Fibroblast of lung (primary cell): ENCODE results near the gene FSTL4. TPM values are rescaled to one million over a fixed set of nuclear protein-coding genes. Genes with fewer than 3 reads are reported as not detected.
A peak's percentile ranks its signal among the peaks of the same experiment; 100 is the strongest.

ENCODE experiments used
- DNase-seq, 2 donors: peaks; one replicate each; pipeline versions ENCODE4 v3.0.0 to v3.0.0-alpha.2; 2010; ENCODE audit warnings: low read depth in 2 of 2
- H2AFZ ChIP-seq: 2 replicates; pipeline ENCODE4 v1.5.1; 2012; ENCODE audit warnings: low read length, control low read depth, inconsistent platforms
- H3K27ac ChIP-seq: 2 replicates; pipeline ENCODE4 v1.5.1; 2011; ENCODE audit warnings: low read length, control low read depth; ENCODE audit not compliant: insufficient read depth
- H3K27me3 ChIP-seq: 2 replicates; pipeline ENCODE4 v1.5.1; 2011; ENCODE audit warnings: mild to moderate bottlenecking, low read length; ENCODE audit not compliant: control insufficient read depth, insufficient read depth
- H3K36me3 ChIP-seq: 2 replicates; pipeline ENCODE4 v1.5.1; 2011; ENCODE audit warnings: low read length; ENCODE audit not compliant: control insufficient read depth, insufficient read depth
- H3K4me1 ChIP-seq: 2 replicates; pipeline ENCODE4 v1.5.1; 2011; ENCODE audit warnings: low read length; ENCODE audit not compliant: control insufficient read depth, insufficient read depth; ENCODE audit errors: extremely low read depth
- H3K4me2 ChIP-seq: 2 replicates; pipeline ENCODE4 v1.5.1; 2011; ENCODE audit warnings: low read length, control low read depth; ENCODE audit not compliant: insufficient read depth; ENCODE audit errors: extremely low read depth
- H3K4me3 ChIP-seq, 4 experiments: fragments of 200-600 bp in 1 of 4; sonication (generic) in 1 of 4; replicated peaks in 1 of 4; 2 replicates each; pipeline ENCODE4 v1.5.1; 2011 to 2016; ENCODE audit warnings: low read length in 4 of 4, low read depth in 3 of 4, mild to moderate bottlenecking in 3 of 4, control low read depth in 2 of 4, inconsistent platforms in 1 of 4, mixed read lengths in 1 of 4; ENCODE audit not compliant: insufficient read depth in 1 of 4; ENCODE audit errors: control extremely low read depth in 1 of 4
- H3K79me2 ChIP-seq: 2 replicates; pipeline ENCODE4 v1.5.1; 2012; ENCODE audit warnings: mild to moderate bottlenecking, low read length, inconsistent platforms; ENCODE audit not compliant: control insufficient read depth, insufficient read depth
- H3K9ac ChIP-seq: 2 replicates; pipeline ENCODE4 v1.5.1; 2011; ENCODE audit warnings: mild to moderate bottlenecking, low read length, control low read depth; ENCODE audit not compliant: insufficient read depth
- H3K9me3 ChIP-seq: 2 replicates; pipeline ENCODE4 v1.5.1; 2012; ENCODE audit warnings: low read depth, low read length; ENCODE audit not compliant: control insufficient read depth, insufficient read depth
- H4K20me1 ChIP-seq: 2 replicates; pipeline ENCODE4 v1.5.1; 2011; ENCODE audit warnings: low read length; ENCODE audit not compliant: control insufficient read depth, insufficient read depth; ENCODE audit errors: extremely low read depth
- EZH2 ChIP-seq: IDR thresholded peaks from 2 replicates; pipeline ENCODE4 v1.5.1; 2012; ENCODE audit warnings: low read length, control low read depth, mild to moderate bottlenecking; ENCODE audit errors: missing control alignments
- polyA plus RNA-seq, 2 donors: library from polyadenylated mRNA; depleted of rRNA in 1 of 2; stranded (reverse) in 1 of 2; unstranded in 1 of 2; fragments of >200 nt; gene quantifications; 2 replicates each; pipeline ENCODE4 v1.2.1, GENCODE V29; 2011 to 2012; ENCODE audit warnings: missing spikeins in 1 of 2
- total RNA-seq: library from RNA; depleted of rRNA; stranded (reverse); fragments of >200 nt; gene quantifications from 2 replicates; pipeline ENCODE4 v1.2.1, GENCODE V29; 2014
- TF ChIP-seq, protein P1 (sequence below), 2 donors: IDR thresholded peaks in 1 of 2; conservative IDR thresholded peaks in 1 of 2; 1 replicate in 1 of 2; 2 replicates in 1 of 2; pipeline ENCODE4 v1.5.1; 2011 to 2012; ENCODE audit warnings: low read length in 2 of 2, control low read depth in 1 of 2, inconsistent platforms in 1 of 2, low read depth in 1 of 2, mild to moderate bottlenecking in 1 of 2

FSTL4 gene
- total and polyA plus RNA-seq, 2 donors (not counting 1 experiment from before 2014, with no cell fraction given), result 0.17 to 0.33 TPM

DNA sequence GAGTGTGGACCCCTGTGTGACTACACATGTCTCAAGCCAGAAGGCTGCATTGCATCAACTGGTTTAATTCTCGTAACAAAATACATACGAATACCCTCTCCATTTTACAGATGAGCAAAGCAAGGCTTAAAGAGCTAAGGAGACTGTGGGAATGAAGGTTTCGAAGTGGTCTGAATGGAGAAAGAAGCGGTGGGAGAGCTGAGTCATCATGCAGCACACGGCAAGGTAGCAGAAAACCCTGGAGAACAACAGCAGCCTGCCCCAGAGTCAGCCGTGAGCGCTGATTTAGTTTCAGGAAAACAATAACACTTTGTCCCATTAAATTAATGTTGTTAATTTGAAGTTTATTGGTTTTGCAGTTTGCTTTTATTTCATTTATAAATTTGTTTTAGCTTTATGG is 336.7 kb downstream of the FSTL4 start:
- H3K9me3 ChIP-seq, result no peaks in the 10 kb centered on the region
- H3K4me1 ChIP-seq, result no peaks in the 10 kb centered on the region
- DNase-seq, result no peak
- no peaks in the 10 kb centered on the region for H3K79me2 ChIP-seq
- no peak overlapping the region for H3K27ac ChIP-seq
- no peak overlapping the region for H2AFZ ChIP-seq
- no peak overlapping the region for H3K4me3 ChIP-seq
- no peaks in the 10 kb centered on the region for H4K20me1 ChIP-seq
- H3K27me3 ChIP-seq, result no peaks in the 10 kb centered on the region
- TF ChIP-seq EZH2, result no peak
- TF ChIP-seq, protein P1, sequence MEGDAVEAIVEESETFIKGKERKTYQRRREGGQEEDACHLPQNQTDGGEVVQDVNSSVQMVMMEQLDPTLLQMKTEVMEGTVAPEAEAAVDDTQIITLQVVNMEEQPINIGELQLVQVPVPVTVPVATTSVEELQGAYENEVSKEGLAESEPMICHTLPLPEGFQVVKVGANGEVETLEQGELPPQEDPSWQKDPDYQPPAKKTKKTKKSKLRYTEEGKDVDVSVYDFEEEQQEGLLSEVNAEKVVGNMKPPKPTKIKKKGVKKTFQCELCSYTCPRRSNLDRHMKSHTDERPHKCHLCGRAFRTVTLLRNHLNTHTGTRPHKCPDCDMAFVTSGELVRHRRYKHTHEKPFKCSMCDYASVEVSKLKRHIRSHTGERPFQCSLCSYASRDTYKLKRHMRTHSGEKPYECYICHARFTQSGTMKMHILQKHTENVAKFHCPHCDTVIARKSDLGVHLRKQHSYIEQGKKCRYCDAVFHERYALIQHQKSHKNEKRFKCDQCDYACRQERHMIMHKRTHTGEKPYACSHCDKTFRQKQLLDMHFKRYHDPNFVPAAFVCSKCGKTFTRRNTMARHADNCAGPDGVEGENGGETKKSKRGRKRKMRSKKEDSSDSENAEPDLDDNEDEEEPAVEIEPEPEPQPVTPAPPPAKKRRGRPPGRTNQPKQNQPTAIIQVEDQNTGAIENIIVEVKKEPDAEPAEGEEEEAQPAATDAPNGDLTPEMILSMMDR (conservative IDR thresholded peaks at IDR 0.05 in 1 of 2, IDR thresholded peaks at IDR 0.05 in 1 of 2; ENCODE audit: low read depth in 1 of 2, low read length in 2 of 2), result no peak
- H3K36me3 ChIP-seq, result no peaks in the 10 kb centered on the region
- no peak overlapping the region for H3K4me2 ChIP-seq
- no peak overlapping the region for H3K9ac ChIP-seq

DNA sequence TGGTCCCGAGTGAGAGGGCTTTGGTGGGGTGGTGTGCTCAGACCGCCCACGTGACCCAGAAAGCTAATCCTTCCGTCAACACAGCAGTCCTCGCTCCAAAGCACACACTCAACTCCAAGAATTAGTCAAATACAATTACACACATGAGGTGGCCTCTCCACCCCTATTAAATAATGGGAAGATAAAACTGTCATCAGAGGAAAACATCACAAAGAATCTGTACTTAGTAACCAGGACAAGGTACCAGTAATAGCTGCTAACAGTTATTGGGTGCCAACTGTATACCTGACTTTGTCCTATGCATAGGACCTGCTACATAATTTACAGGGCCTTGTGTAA is 337.8 kb downstream of the FSTL4 start:
- no peak for DNase-seq

DNA sequence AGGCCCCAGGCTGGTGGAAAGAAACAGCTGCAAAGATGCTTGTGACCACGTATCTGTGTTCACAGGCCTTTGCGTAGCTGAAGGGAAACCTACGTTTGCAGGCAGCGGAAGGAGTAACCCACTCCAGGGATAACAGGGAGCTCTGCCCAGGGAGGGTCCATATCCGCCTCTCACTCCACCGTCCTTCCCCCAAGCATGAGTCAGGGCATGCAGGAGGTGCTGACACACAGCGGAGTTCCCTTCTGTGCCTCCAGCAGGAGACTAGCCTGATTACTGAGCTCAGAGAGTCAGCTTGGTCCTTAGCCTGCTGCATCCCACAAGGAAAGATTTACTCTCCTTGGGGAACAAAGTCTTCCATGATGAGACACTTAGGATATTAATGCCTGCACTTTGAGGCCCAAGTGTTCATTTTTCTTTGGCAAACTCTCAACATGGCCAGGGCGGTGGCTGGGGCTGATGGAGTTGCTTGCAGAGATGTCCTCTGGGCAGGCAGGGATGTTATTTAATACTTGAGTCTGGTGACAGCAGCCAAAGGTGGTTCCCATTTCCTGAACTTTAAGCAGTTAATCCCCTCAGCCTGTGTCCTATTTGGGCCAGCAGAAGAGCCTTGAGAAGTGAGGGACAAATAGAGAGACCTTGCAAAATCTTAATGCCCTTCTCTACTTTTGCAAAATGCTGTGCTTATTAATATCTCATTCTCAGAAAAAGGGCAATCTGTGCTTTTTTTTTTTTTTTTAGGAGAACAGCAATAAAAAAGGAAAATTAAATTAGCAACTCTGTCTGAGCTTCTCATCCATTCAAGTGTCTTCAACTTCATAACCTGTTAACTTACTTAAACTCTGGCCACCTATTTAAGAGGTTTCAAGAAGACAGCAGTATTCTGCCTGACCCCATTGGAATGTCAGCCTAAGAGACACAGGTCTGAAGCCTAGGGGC is 338.4 kb downstream of the FSTL4 start:
- no peaks in the 10 kb centered on the region for H3K4me1 ChIP-seq
- peak in 1 of 2 donors; percentile 66 for DNase-seq
- no peaks in the 10 kb centered on the region for H3K79me2 ChIP-seq
- no peak overlapping the region for H3K4me3 ChIP-seq
- H3K27ac ChIP-seq, result no peak overlapping the region
- no peaks in the 10 kb centered on the region for H3K27me3 ChIP-seq
- H3K9ac ChIP-seq, result no peak overlapping the region
- H4K20me1 ChIP-seq, result no peaks in the 10 kb centered on the region
- H3K36me3 ChIP-seq, result no peaks in the 10 kb centered on the region
- H2AFZ ChIP-seq, result no peak overlapping the region
- H3K9me3 ChIP-seq, result no peaks in the 10 kb centered on the region
- H3K4me2 ChIP-seq, result no peak overlapping the region
- no peak for TF ChIP-seq EZH2
- TF ChIP-seq, protein P1 (conservative IDR thresholded peaks at IDR 0.05 in 1 of 2, IDR thresholded peaks at IDR 0.05 in 1 of 2; ENCODE audit: low read depth in 1 of 2, low read length in 2 of 2), result no peak

More for the DNA sequence above, 337.8 kb downstream of the FSTL4 start:
- no peak for TF ChIP-seq EZH2
- Histone ChIP-seq H3K27ac (no peak overlapping the region), H3K9me3 (no peaks in the 10 kb centered on the region), H3K4me1 (no peaks in the 10 kb centered on the region), H3K27me3 (no peaks in the 10 kb centered on the region), H3K79me2 (no peaks in the 10 kb centered on the region), H3K36me3 (no peaks in the 10 kb centered on the region), H3K4me3 (no peak overlapping the region), H2AFZ (no peak overlapping the region), H3K9ac (no peak overlapping the region), H3K4me2 (no peak overlapping the region), H4K20me1 (no peaks in the 10 kb centered on the region)
